HG03095 (cell line): ENCODE measurements around the gene CASZ1.

Experiments used
- ATAC-seq: cut with Tn5 transposase; IDR thresholded peaks from one replicate; pipeline ENCODE4 v1.9.1; 2021; ENCODE audit warnings: moderate library complexity; ENCODE audit not compliant: unreplicated experiment

Gene CASZ1

GRCh38 chr1:10795276-10796021 is 997 bp downstream of the CASZ1 start:
- ATAC-seq, result no peak

- no peak for ATAC-seq
These were observed 1.6 kb downstream of the CASZ1 start for GRCh38 chr1:10794724-10795275.

- ATAC-seq, result no peak
These were observed 3.3 kb downstream of the CASZ1 start for GRCh38 chr1:10793129-10793651.

- ATAC-seq, result no peak
These were observed 5.1 kb downstream of the CASZ1 start for GRCh38 chr1:10791105-10791951.

- ATAC-seq, result no peak
These were observed 6.4 kb downstream of the CASZ1 start for GRCh38 chr1:10789803-10790702.

- ATAC-seq, result no peak
These were observed 7.2 kb downstream of the CASZ1 start for GRCh38 chr1:10789047-10789791.

GRCh38 chr1:10788592-10789006 is 7.8 kb downstream of the CASZ1 start:
- ATAC-seq, result no peak

GRCh38 chr1:10787286-10787685 is 9.2 kb downstream of the CASZ1 start:
- ATAC-seq, result no peak

- ATAC-seq, result no peak
These were observed 10.5 kb downstream of the CASZ1 start for GRCh38 chr1:10785728-10786638.

- no peak for ATAC-seq
These were observed 11.3 kb downstream of the CASZ1 start for GRCh38 chr1:10784998-10785727.

- ATAC-seq, result no peak
These were observed 13.8 kb downstream of the CASZ1 start for GRCh38 chr1:10782491-10783244.

GRCh38 chr1:10781137-10781536 is 15.3 kb downstream of the CASZ1 start:
- ATAC-seq, result no peak

GRCh38 chr1:10779841-10780240 is 16.6 kb downstream of the CASZ1 start:
- ATAC-seq, result no peak

- ATAC-seq, result no peak
These were observed 17.2 kb downstream of the CASZ1 start for GRCh38 chr1:10779201-10779600.

- no peak for ATAC-seq
These were observed 17.8 kb downstream of the CASZ1 start for GRCh38 chr1:10778640-10779039.

- ATAC-seq, result no peak
These were observed 18.5 kb downstream of the CASZ1 start for GRCh38 chr1:10777749-10778574.
